ENCODE results near the gene CTSE.

The CTSE gene

GRCh38 chr1:205961405-205961804 is 62.3 kb downstream of the CTSE start:
- Histone ChIP-seq H3K27ac (no peak overlapping the region), H3K36me3 (ENCODE audit: insufficient read depth) (no peaks in the 10 kb centered on the region), H3K27me3 (ENCODE audit: insufficient read depth, low read depth) (no peaks in the 10 kb centered on the region), H3K4me2 (peak overlapping the region; percentile 22), H3K4me3 (IDR thresholded peaks at IDR 0.05; ENCODE audit: insufficient read depth, low read depth, low read length) (no peak overlapping the region), H3K9ac (peak overlapping the region; percentile 19; the same call in 1 of the 2 replicates), H2AFZ (ENCODE audit: low read depth) (peak overlapping the region; percentile 35), H4K20me1 (ENCODE audit: insufficient read depth) (no peaks in the 10 kb centered on the region), H3K79me2 (ENCODE audit: insufficient read depth, low read depth) (no peaks in the 10 kb centered on the region), H3K4me1 (ENCODE audit: low read depth, poor library complexity, severe bottlenecking) (peaks cover 14% of the 10 kb centered on the region)
- TF ChIP-seq CTCF (conservative IDR thresholded peaks at IDR 0.05; ENCODE audit: low read depth, low read length) = no peak

- Histone ChIP-seq H3K4me3 (IDR thresholded peaks at IDR 0.05; ENCODE audit: insufficient read depth, low read depth, low read length) (no peak overlapping the region), H3K27me3 (ENCODE audit: insufficient read depth, low read depth) (no peaks in the 10 kb centered on the region), H2AFZ (ENCODE audit: low read depth) (no peak overlapping the region), H3K9ac (no peak overlapping the region), H3K4me2 (no peak overlapping the region), H4K20me1 (ENCODE audit: insufficient read depth) (no peaks in the 10 kb centered on the region), H3K27ac (no peak overlapping the region), H3K79me2 (ENCODE audit: insufficient read depth, low read depth) (no peaks in the 10 kb centered on the region), H3K36me3 (ENCODE audit: insufficient read depth) (no peaks in the 10 kb centered on the region), H3K4me1 (ENCODE audit: low read depth, poor library complexity, severe bottlenecking) (peaks cover 14% of the 10 kb centered on the region)
- TF ChIP-seq CTCF (conservative IDR thresholded peaks at IDR 0.05; ENCODE audit: low read depth, low read length) = no peak
Measured at GRCh38 chr1:205959789-205960188, 63.9 kb downstream of the CTSE start.

Data from KMS-11 (cell line).